ENCODE results near the gene KDSR.

KDSR gene

DNA sequence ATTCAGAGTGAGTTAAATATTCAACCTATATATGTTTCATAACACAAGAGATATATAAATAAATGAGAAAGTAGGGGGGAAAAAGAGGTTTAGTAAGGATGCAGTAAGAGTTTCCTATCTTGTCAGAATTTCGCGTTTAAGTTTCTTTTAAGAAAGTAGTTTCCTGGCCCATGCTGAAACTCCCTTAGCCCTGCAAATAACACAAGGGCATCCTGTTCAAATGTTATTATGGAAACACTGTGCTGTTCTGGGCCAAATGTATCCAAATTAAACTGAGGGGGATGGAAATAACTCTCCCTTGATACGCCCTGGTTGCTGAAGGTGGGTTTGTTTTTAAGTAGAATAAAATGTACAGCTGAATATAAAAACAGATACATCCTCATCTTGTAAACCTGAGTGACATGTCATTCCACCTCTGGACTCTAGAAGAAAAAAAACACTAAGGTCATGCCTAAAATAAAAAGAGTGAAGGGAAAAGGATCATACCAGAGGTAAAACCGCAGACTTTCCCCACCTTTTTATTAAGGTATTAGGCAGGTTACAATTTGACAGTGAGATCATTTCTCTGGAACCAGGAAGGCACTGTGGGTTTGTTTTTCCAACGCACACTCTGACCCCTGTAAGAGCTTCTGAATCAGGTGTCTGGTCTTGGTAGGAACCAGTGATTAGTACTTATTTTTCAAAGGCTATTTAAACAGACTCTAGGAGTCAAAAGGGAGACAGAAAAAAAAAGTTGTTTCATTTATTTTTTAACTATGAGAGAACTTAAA is 64.2 kb downstream of the KDSR start:
- DNase-seq = no peak

DNA sequence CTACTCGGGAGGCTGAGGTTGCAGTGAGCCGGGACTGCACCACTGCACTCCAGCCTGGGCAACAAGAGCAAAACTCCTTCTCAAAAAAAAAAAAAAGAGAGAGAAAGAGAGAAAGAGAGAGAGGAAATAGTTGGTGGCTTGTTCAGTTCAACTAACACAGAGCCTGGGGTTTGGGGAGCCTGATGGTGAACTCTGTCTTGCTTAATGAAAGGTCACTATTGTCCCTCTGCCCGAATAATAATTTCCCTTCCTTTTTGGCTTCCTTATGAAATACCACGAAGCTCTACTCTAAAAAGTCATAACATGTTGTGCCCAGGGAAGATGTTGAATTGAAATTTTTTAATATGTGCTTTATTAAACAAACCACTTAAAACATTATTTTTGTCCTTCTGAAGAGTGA is 64.8 kb downstream of the KDSR start:
- no peak for DNase-seq

DNA sequence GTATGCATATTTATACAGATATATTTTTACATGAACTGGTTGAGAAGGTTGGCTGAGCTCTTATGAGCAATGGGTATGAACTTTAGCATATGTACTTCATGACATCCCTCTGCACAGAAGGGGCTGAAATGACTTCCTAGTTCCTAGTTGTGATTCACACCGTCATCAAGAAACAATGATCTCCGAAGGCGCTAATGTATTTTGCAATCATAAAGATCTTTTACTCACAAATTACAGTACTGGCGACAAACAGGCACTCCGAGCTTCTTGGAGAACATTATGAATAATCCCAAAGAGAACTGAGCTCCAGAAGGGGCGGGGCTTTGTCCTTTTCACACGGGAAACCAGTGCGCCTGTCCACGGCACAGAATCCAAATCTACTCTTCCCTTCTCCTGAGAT is 65.6 kb downstream of the KDSR start:
- DNase-seq = no peak

DNA sequence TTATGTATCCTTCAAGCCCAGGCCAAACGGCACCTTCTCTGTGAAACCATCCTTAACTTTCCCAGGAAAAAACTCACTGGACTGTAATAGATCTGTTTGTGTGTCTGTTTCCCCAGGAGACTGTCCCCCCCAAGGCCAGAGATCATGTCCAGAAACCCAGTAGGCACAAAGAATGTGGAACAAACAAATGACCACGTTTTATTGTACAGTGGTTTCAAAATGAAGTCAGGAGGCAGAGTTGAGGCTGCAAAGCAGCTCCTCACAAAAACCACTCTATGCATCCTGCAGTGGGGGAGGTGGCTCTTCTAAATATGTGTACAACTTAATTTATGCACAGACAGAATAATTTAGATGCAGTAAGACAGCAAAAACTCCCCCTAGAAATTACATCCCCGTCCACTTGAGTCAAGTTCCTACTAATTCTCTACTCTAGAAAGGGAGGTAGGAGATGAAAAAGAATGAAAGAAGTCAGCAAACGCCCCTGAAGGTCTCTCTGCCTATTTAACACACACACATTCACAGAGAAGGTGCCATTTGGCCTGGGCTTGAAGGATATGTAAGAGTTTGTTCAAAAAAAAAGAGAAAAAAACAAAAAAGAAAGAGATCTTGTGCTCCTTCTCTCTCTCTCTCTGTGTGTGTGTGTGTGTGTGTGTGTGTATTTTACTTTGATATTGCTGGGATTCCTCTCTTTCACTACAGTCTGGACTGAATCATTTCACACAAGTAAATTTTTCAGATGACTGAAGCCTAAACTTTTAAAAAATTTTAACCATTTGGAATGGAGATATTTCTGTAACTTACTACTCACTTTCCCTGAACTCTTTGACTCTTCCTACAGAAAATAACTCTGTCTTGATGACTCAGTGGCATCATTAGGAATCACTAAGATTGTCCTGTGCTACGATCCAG is 66.9 kb downstream of the KDSR start:
- DNase-seq = no peak

DNA sequence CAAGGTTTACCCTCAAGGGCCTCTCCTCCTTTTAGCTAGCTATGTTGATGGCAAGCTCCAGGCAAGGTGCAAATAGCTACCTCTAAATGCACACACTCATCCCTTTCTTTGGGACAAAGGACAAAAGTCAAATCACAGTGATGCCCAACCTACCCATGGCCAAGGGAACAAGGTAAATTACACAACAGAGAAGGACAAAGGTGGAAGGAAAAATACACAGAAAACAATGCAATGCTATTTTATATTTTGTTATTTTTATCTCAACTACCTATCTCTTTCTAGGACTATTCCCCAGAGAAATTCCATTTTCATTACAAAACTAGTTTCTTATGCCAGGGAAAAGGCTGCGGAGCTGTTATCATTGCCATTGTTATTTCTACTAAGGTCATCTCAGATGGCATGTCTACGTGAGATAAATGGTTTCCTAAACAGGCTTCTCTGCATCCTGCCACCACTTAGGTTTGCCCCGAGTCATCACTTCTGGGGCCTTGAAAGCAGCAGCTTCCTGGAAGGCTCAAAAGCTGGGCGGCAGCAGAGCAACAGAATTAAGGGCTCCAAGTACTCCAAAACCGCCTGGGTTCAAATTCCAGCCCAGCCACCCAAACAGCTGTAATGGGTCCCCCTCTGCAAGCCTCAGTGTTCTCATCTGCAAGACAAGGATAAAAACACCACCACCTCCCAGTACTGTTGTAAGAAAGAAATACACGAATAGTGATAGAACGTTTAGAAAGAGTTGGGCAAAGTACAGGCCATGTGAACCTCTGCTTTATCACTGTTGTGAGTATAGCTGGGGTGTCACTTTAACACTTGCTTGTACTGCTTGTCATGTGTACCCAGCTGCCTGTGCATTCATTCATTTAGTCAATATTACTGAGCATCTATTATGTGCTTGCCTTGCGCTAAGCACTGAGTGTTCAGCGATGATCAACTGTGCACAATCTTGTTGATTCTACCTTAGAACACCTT is 68.3 kb downstream of the KDSR start:
- no peak for DNase-seq

DNA sequence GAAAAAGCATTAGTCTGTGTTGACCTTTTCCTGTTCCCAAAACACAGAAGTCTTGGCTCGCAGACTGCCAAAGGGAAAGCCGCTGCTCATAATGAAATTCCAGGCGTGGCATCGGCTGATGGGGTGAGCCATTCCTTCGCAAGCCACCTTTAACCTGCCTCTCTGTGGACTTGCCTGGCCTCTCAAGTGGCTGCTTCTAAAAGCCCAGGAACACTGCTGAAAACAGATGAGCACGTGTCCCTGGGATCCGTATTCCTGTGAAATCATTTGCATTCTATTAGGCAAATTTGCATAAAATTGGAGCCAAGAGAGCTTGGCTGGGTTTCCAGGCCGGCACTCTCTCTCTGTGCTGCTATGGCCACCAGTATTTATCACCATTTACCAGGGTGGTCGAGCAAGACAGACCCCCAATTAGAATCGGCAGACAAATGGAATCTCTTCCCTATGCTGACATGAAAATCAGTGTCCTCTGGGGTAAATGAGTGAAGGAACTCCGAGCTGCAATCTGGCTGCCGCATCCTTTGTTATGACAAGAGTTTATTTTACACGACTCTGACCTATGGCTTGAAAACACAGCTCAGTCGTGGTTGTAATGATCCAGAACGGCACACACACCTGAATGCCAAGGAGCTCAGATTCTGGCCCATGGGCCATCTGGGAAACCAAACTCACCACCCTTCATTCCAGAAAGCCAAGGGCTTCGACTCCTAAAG is 69.2 kb downstream of the KDSR start:
- DNase-seq = no peak

DNA sequence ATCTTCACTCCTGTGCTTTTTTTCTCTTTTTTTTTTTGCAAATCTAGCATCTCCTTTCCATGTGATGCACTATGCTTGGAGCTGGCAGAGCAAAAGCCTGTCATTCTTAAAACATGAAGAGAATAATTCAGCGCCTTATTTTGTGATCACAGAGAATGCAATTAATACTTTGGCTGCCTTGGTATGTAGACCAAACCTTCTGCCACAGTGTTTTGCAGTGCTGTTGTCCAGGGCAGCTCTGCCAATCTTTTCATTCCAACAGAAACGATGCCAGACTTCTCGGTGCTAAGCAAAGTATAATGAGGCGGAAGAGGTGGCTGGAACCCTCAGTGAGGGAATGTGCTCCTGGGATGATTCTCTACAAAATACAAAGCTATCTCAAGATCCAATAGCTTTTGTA is 73.1 kb downstream of the KDSR start:
- DNase-seq = no peak

DNA sequence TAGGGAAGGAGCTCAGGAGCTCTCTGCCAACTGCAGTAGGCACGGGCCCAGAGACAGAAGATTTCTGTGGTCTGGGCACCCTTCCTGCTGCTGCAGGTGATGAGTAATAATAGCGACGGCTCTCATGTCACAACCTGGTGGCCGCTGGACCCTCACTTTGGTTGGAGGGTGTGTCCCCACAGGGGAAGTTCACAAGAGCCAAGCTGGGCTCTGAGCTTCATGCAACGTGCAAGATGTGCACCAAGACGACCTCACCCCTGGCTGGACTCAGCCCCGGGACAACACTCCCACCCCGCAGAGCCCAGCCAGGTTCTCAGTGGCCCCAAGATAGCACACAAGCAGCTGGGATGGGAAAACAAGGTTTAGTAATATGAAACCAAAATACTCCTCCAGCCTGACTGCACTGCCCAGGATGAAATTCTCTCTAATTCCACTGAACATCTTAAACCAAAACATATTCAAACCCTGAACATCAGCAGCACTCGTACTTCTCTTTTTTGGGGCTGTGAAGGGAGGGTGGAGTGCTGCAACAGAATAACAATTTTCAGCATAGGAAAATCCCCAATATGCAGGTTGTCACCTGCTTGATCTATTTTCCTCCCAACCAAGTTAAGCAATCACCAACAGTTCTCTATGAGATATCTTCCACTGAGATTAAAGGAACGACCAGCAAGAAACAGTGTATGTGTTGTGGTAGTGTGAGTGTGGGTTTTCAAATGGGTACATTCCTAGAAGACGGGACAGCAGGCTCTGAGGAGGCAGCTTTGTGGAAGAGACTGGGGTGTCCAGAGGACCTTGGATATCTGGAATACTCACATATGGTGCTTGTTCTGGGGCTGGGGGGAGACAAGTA is 73.9 kb downstream of the KDSR start:
- no peak for DNase-seq

DNA sequence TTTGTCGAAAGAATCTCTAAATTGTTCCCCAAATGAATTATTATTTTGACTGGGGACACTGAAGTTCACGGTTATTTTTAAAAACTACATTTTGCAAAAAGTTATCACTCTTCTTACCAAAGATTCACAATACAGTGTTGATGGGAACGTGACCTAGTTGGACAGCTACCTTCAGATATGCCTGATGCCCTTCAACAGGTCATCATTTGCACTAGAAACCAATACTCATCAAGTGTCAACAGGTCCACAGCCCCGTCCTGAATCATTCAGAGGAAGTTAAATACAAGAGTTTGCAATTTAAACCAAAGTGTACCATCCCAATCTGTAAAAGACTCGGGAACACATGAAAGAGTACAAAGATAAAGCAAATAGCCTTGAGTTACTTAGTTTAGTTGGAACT is 75.7 kb downstream of the KDSR start:
- no peak for DNase-seq

DNA sequence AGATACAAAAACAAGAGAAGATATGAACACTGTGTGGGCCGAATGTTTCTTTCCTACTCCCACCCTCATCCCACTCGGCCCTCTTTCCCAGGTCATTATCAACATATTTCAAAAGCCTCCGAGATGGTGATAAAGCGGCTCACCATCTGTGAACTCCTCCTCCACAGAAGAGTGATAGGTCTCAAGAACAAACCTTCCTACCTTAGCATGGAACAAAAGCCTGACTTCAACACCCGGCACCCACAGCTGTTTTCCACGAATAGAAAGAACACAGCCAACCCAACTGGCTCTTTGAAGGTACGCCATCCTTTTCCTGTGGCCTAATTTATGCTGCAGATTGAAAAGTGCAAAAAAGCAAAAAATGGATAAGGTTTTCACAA is 76.2 kb downstream of the KDSR start:
- DNase-seq = no peak

DNA sequence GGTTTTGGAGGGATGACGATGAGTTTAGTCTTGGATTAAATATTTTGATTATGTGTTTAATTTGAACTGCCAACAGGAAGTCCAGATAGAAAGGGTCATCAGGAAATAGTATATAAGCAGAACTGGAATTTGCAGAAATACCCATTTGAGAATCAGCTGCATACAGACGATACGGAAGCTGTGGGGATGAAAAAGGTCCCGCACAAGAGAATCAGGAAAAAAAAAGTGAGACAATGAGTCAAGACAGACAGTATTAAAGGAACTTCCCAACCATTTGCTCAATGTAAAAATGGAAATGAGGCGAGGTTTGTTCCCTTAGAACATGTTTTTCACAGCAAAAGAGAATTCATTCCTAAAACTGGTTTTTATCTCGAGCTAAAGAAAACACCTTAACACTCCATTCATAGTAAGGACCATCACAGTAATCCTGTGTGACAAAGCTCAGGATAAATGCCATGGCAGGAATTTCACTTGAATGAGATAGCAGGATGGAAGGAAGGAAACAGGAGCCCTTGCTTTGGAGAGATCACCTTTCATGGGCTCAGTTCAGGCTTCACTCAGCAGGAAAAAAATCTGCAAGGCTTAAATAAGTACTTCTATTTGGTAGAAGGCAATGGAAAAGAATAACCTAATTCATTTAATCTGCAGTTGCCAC is 76.7 kb downstream of the KDSR start:
- no peak for DNase-seq

DNA sequence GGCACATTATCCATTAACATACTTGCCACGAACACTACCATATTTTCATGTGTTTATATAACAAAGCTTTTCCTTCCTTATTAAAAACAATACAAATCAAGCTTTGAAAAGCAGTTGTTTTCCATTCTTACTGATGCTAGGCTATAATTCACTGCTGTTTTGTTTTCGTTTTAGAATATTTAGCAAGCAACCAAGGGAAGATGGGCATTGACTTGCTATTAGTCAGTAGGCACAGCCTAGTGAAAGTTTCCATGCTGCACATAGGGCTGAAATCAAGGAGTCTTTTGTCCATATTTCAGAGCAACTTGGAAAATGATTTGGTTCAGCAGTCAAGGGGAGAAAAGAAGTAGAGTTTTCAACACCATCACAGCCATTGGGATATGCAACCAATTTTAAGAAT is 78.7 kb downstream of the KDSR start:
- no peak for DNase-seq

DNA sequence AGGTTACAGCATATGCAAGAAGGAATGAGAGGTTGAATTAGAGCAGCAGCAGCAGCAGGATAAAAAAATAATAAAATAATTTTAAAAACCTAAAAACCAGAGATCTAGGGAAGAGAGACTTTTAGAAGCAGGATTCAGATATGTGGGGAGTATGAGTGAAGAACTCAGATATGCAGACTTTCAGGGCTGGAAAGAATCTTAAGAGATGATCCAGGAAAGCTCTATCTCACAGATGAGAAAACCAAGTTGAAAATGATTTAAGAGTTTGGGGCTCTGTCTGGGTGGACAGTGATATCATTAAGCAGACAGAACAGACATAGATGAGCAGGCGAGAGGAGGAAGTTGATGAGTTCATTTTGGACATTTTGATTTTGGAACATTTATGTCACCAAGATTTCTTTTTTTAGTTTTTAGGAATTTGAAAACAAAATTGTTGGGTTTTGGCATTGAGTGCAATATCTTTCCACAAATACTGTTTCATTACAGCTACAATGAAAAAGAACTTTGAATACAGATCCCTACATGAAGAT is 79.2 kb downstream of the KDSR start:
- no peak for DNase-seq

DNA sequence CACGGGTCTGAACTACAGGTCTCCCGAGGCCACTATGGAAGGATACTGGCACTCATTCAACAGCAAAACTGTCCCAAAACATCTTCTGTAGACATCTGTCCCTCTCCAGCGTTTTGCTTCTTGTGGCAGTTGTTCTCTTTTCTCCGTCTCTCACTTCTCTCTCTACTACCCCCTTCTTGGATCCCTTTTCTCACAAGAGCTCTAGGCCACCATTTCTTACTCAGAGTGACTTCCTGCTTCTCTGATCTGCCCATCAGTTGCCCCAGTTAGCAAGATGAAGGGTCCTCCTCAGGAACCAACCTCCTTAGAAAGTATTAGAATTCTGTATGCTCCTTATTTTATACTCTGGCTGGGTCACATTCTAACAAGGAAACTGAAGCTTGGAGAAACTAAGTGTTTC is 80.1 kb downstream of the KDSR start:
- DNase-seq = no peak

DNA sequence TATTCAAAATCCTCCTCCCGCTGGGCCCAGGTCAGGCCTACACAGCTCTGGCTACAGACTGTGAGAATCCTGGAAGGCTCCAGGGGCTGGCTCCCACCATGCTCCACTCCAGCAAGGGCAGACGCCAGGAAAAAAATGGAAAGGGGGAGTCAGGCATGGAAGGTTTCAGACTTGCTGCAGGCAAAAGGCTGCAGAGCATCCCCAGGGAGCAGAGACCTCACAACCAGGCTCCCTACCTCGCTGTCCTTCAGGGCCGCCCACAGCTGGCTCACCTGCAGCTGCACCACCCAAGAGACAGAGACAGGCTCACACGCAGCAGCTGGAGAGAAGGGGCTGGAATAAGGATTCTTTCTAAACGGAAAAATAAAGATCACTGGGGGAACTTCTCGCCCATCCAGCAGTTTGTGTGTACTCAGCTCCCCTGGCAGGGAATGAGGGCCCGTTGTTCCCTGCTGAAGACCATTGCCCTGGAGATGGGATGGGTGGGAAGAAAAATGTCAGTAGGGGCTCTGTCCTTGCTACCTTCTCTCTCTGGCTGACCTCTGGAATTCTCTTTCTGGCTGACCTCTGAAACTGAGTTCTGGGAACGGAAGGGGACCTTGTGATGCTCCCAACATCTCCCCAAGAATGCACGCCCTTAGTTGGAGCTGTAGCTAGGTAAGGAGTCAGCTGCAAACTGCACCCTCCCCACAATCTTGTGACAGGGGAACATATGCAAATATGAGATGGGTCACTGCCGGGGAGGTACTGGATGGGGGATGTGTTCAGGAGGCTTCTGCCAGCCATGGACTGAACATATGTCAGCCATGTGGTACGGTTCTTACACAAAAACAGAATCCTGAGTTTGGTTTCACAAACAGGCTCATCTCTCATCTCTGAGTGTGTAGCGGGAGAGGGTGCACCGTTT is 81.9 kb downstream of the KDSR start:
- no peak for DNase-seq

DNA sequence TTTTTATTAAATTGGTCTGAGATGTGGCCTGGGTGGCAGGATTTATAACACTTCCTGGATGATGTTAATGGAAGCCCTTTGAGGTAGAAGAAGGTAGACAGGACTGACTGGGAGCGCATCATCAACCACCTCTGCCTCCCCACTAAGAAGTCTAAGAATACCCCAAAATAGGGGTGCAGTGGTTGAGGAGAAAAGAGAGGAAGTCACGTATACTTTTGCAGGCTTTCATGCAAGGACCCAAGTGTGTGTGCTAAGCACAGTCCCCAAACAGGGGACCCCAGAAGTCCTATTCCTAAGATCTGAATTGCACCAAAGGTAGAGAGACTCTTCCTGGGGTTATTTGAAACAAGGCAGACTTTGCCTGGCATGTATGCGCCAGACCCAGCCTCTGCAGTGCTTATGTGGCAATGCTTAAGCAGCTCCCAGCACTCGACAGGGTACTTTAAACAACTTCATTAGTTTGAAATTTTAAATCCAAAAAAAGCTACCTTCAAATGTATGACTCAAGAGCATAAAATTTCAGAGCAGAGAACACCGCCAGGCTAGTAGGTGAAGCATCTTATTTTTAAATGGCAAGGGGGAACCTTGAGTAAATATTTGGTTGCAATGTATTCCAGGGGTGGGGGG is 82.7 kb downstream of the KDSR start:
- no peak for DNase-seq

DNA sequence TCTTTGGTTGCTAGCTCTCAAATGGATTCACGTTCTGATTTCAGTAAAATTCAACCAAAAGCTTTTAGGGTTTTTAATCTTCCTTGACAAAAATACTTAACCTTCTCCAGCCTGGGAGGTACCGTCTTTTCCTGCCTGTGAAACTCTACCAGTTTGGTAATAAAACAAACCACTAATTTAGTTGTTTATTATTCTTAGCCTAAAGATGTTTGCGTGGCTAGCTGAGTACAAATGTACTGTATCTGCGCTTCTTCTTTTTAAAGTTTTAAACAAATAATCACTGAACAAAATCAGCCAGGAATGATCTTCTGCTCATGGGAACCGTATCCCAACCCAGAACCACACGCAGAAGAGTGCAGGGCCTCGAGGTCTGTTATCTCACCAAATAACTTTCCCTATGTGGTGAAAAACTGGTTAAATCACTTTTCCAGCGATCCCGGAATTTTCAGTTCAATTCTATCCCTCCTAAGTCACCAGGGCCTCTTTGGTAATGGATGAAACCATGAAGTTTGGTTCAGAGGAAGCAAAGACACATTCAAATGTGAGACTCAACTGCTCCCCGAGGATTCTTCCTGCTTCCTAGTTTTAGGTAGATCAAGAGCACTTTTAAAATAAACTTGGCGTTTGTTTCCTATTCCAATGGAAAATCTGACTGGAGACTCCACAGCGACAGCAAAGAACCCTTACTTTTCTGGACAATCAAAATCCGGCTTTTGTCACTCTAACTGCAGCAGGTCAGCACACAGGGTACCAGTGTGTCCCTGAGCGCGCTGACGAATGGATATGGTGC is 83.5 kb downstream of the KDSR start:
- no peak for DNase-seq

DNA sequence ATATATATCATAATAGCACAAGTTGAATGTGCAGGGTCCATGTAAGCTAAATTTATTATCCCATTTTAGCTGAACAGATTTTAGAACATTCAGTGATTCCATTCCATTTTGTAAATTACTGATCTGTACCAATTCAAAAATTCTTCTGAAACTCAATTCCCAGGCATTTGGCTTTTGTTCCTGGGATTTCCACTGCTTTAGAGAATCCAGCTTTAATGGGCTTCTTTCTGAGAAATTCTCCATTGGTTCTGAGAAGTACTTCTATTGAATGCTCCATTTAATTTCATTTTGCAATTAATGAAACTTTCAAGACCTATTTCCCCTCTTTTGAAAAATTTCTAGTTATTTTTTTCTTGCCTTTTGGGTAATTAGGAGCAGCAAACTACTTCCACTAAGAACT is 84.2 kb downstream of the KDSR start:
- DNase-seq = no peak
